PC-9 (cell line): ENCODE results near the gene LAMC1. TPM values are rescaled to one million over a fixed set of nuclear protein-coding genes. Genes with fewer than 3 reads are reported as not detected.

Experiments
- BruUV-seq: library from RNA; stranded (reverse); fragments of 400-500 nt; replicated peaks from 2 replicates; lab custom pipeline; 2021; lab: Mats Ljungman, UMichigan
- CTCF ChIA-PET: fragments of 300-600 bp; sonication (Branson Sonifier 250); formaldehyde crosslinking; loops from one replicate; lab custom pipeline; 2022; ENCODE audit warnings: antibody characterized with exemption; lab: Charles Lee
- POLR2A ChIA-PET: fragments of 300-600 bp; sonication (Branson Sonifier 250); formaldehyde crosslinking; loops from one replicate; lab custom pipeline; 2022; ENCODE audit warnings: antibody characterized with exemption; ENCODE audit not compliant: unreplicated experiment; lab: Charles Lee
- DNase-seq, 2 experiments: peaks; one replicate each; pipeline versions ENCODE4 v3.0.0 to v3.0.0-alpha.2; 2015 to 2022; ENCODE audit warnings: mixed read lengths in 1 of 2
- H2AFZ ChIP-seq: fragments of 200-600 bp; sonication (generic); 2 replicates; pipeline ENCODE4 v1.8.1; 2017; ENCODE audit warnings: antibody characterized with exemption
- H3F3A ChIP-seq: fragments of 200-600 bp; sonication (generic); 2 replicates; pipeline ENCODE4 v1.8.1; 2017; ENCODE audit warnings: antibody characterized with exemption, mild to moderate bottlenecking, low read depth; ENCODE audit not compliant: insufficient read depth
- H3K27ac ChIP-seq: fragments of 200-600 bp; sonication (generic); 2 replicates; pipeline ENCODE4 v1.6.1; 2016; ENCODE audit warnings: mixed run types
- H3K27me3 ChIP-seq: fragments of 200-600 bp; sonication (generic); 2 replicates; pipeline ENCODE4 v1.6.1; 2016; ENCODE audit warnings: low read depth, mixed run types; ENCODE audit not compliant: insufficient read depth
- H3K36me3 ChIP-seq: fragments of 200-600 bp; sonication (generic); 2 replicates; pipeline ENCODE4 v1.6.1; 2016; ENCODE audit warnings: low read depth, mixed run types
- H3K4me1 ChIP-seq: fragments of 200-600 bp; sonication (generic); replicated peaks from 2 replicates; pipeline ENCODE4 v1.6.1; 2016; ENCODE audit warnings: mixed run types; ENCODE audit not compliant: insufficient read depth
- H3K4me2 ChIP-seq: fragments of 200-600 bp; sonication (generic); 2 replicates; pipeline ENCODE4 v1.6.1; 2017; ENCODE audit warnings: mixed run types
- H3K4me3 ChIP-seq: fragments of 200-600 bp; sonication (generic); 2 replicates; pipeline ENCODE4 v1.6.1; 2016; ENCODE audit warnings: mixed run types
- H3K79me2 ChIP-seq: fragments of 200-600 bp; sonication (generic); 2 replicates; pipeline ENCODE4 v1.6.1; 2017; ENCODE audit warnings: low read depth, mixed run types
- H3K9me2 ChIP-seq: fragments of 200-600 bp; sonication (generic); 2 replicates; pipeline ENCODE4 v1.8.1; 2017; ENCODE audit warnings: mild to moderate bottlenecking; ENCODE audit not compliant: insufficient read depth
- H3K9me3 ChIP-seq: fragments of 200-600 bp; sonication (generic); 2 replicates; pipeline ENCODE4 v1.8.1; 2016; ENCODE audit warnings: low read depth; ENCODE audit not compliant: insufficient read depth
- H4K20me1 ChIP-seq: fragments of 200-600 bp; sonication (generic); 2 replicates; pipeline ENCODE4 v1.8.1; 2017; ENCODE audit not compliant: insufficient read depth
- CTCF ChIP-seq: fragments of 200-600 bp; sonication (generic); conservative IDR thresholded peaks from 2 replicates; pipeline ENCODE4 v1.6.1; 2017; ENCODE audit warnings: mixed run types, antibody characterized with exemption, mild to moderate bottlenecking, moderate library complexity
- EZH2 ChIP-seq: fragments of 200-600 bp; sonication (generic); IDR thresholded peaks from 2 replicates; pipeline ENCODE4 v1.8.0; 2017; ENCODE audit warnings: antibody characterized with exemption, low read depth
- intact Hi-C: fragments of 100-400 bp; cut with micrococcal nuclease; formaldehyde crosslinking; loops from one replicate; pipeline ENCODE4 v1.10.0; 2022; ENCODE audit not compliant: unreplicated experiment
- total RNA-seq: library from RNA; stranded (reverse); gene quantifications from 2 replicates; pipeline ENCODE4 v1.2.3, GENCODE V29; 2021

LAMC1 gene
- total RNA-seq, 1 experiment from 2014 or later, result 95.5 TPM

- ChIA-PET POLR2A (interaction anchor here (0.5 kb wide), 1 partner anchor 92 kb away, joined by 3 read pairs; no protein-coding TSS in a partner anchor), CTCF (no interaction called here)
- no TSS peak for BruUV-seq
- Histone ChIP-seq H3K4me1 (no peaks in the 10 kb centered on the region), H3K9me2 (no peaks in the 10 kb centered on the region), H3K27ac (no peak overlapping the region), H3F3A (no peaks in the 10 kb centered on the region), H3K79me2 (no peaks in the 10 kb centered on the region), H3K4me3 (no peak overlapping the region), H3K36me3 (peaks cover 51% of the 10 kb centered on the region), H3K4me2 (no peak overlapping the region), H3K27me3 (no peaks in the 10 kb centered on the region), H4K20me1 (no peaks in the 10 kb centered on the region), H3K9me3 (no peaks in the 10 kb centered on the region), H2AFZ (no peak overlapping the region)
- DNase-seq, result no peak
- no peak for TF ChIP-seq CTCF
- intact Hi-C loops, result no loop called here
Observed at GRCh38 chr1:183125279-183125999, 102.2 kb downstream of the LAMC1 start.

GRCh38 chr1:183126000-183126366 lies 102.8 kb downstream of the LAMC1 start:
- no peaks in the 10 kb centered on the region for H3K27me3 ChIP-seq
- ChIA-PET CTCF (no interaction called here), POLR2A (no interaction called here)
- H3K9me3 ChIP-seq, result no peaks in the 10 kb centered on the region
- H3F3A ChIP-seq, result no peaks in the 10 kb centered on the region
- no peak overlapping the region for H3K4me2 ChIP-seq
- H3K36me3 ChIP-seq, result peaks cover 51% of the 10 kb centered on the region
- no peaks in the 10 kb centered on the region for H3K79me2 ChIP-seq
- H3K9me2 ChIP-seq, result no peaks in the 10 kb centered on the region
- no peak for TF ChIP-seq EZH2
- no peak for TF ChIP-seq CTCF
- H2AFZ ChIP-seq, result no peak overlapping the region
- BruUV-seq, result no TSS peak
- no peak overlapping the region for H3K4me3 ChIP-seq
- intact Hi-C loops, result no loop called here
- H3K4me1 ChIP-seq, result no peaks in the 10 kb centered on the region
- H3K27ac ChIP-seq, result no peak overlapping the region
- DNase-seq, result no peak
- no peaks in the 10 kb centered on the region for H4K20me1 ChIP-seq

GRCh38 chr1:183126528-183126927 lies 103.3 kb downstream of the LAMC1 start:
- Histone ChIP-seq H3K4me3 (no peak overlapping the region), H3K4me2 (no peak overlapping the region), H3K27me3 (no peaks in the 10 kb centered on the region), H3K9me2 (no peaks in the 10 kb centered on the region), H3K9me3 (no peaks in the 10 kb centered on the region), H4K20me1 (no peaks in the 10 kb centered on the region), H3K27ac (no peak overlapping the region), H3F3A (no peaks in the 10 kb centered on the region), H3K79me2 (no peaks in the 10 kb centered on the region), H3K4me1 (no peaks in the 10 kb centered on the region), H3K36me3 (peaks cover 50% of the 10 kb centered on the region), H2AFZ (no peak overlapping the region)
- BruUV-seq, result no TSS peak
- POLR2A ChIA-PET, result interaction anchor here (0.7 kb wide), 1 partner anchor 99 kb away, joined by 8 read pairs; no protein-coding TSS in a partner anchor
- CTCF ChIA-PET, result no interaction called here
- DNase-seq, result no peak
- TF ChIP-seq CTCF, result no peak
- no peak for TF ChIP-seq EZH2
- intact Hi-C loops, result no loop called here
